ENCODE measurements around the gene CFAP119.

DNA sequence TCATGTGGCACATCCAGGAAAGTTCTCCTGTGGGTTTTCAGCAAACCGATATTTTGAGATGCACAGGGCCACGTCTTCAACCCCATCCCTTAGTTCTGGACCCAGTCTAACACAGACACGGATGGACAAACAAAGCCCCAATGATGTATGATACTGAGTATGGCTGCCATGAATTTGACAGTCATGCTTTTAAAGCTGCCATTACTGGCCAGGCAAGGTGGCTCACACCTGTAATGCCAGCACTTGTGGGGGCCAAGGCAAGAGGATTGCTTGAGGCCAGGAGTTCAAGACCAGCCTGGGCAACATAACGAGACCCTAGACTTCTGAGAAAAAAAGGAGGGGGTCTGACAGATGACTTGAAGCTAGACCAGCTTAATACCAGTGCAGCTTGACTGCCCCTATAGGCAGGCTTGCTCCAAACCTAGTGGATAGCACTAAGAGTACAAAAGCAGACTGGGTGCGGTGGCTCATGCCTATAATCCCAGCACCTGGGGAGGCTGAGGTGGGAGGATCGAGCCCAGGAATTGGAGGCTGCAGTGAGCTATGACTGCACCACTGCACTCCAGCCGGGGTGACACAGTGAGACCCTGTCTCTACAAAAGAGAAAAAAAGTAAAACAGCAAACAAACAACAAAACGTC, 35.9 kb upstream of the CFAP119 start:
- TF ChIP-seq, protein P1, sequence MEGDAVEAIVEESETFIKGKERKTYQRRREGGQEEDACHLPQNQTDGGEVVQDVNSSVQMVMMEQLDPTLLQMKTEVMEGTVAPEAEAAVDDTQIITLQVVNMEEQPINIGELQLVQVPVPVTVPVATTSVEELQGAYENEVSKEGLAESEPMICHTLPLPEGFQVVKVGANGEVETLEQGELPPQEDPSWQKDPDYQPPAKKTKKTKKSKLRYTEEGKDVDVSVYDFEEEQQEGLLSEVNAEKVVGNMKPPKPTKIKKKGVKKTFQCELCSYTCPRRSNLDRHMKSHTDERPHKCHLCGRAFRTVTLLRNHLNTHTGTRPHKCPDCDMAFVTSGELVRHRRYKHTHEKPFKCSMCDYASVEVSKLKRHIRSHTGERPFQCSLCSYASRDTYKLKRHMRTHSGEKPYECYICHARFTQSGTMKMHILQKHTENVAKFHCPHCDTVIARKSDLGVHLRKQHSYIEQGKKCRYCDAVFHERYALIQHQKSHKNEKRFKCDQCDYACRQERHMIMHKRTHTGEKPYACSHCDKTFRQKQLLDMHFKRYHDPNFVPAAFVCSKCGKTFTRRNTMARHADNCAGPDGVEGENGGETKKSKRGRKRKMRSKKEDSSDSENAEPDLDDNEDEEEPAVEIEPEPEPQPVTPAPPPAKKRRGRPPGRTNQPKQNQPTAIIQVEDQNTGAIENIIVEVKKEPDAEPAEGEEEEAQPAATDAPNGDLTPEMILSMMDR (IDR thresholded peaks at IDR 0.05; ENCODE audit: control extremely low read depth in 1 of 3, insufficient read depth in 1 of 3, low read depth in 1 of 3, low read length in 3 of 3), result peak in 2 of 3 experiments; percentile 26 to 54; a peak in 2 of 4 replicates
- TF ChIP-seq TCF12 (IDR thresholded peaks at IDR 0.05; ENCODE audit: low read depth, low read length) (no peak), JUN (IDR thresholded peaks at IDR 0.05; ENCODE audit: low read depth, low read length) (no peak), FOSL1 (IDR thresholded peaks at IDR 0.05; ENCODE audit: insufficient read depth, low read depth, low read length) (no peak), EZH2 (IDR thresholded peaks at IDR 0.05; ENCODE audit: low read depth, low read length, severe bottlenecking) (no peak), POLR2A (IDR thresholded peaks at IDR 0.05; ENCODE audit: control extremely low read depth in 1 of 2, low read depth in 2 of 2, low read length in 2 of 2) (no peak), HDAC6 (IDR thresholded peaks at IDR 0.05; ENCODE audit: low read depth, low read length) (no peak), RFX5 (IDR thresholded peaks at IDR 0.05; ENCODE audit: borderline replicate concordance, low read depth, low read length) (no peak), ZNF274 (IDR thresholded peaks at IDR 0.05; ENCODE audit: borderline replicate concordance, extremely low read depth, low read length) (no peak), TAF1 (IDR thresholded peaks at IDR 0.05; ENCODE audit: low read depth, low read length) (no peak), CREB1 (IDR thresholded peaks at IDR 0.05) (no peak)
- TF ChIP-seq, protein P2, sequence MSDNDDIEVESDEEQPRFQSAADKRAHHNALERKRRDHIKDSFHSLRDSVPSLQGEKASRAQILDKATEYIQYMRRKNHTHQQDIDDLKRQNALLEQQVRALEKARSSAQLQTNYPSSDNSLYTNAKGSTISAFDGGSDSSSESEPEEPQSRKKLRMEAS (IDR thresholded peaks at IDR 0.05), result no peak

All from H1 (cell line).